Duodenal mucosa (tissue), 2 donors: ENCODE data around the gene PITRM1.
A peak's percentile ranks its signal among the peaks of the same experiment; 100 is the strongest.
"Not testable (repeated sequence)": the region's sequence is repeated elsewhere in the genome, so short reads cannot be mapped to it uniquely, and the experiment has no call there.

Experiments used
- H3K27ac ChIP-seq: one replicate; pipeline ENCODE4 v1.7.0; 2013; ENCODE audit warnings: low read depth, low read length
- H3K27me3 ChIP-seq, 2 donors: one replicate each; pipeline ENCODE4 v1.7.0; 2013; ENCODE audit warnings: low read length in 2 of 2, control low read depth in 1 of 2; ENCODE audit not compliant: insufficient read depth in 2 of 2, control insufficient read depth in 1 of 2
- H3K36me3 ChIP-seq, 2 donors: one replicate each; pipeline ENCODE4 v1.7.0; 2013; ENCODE audit warnings: low read length in 2 of 2, control low read depth in 1 of 2; ENCODE audit not compliant: insufficient read depth in 2 of 2, control insufficient read depth in 1 of 2
- H3K4me1 ChIP-seq, 2 donors: one replicate each; pipeline ENCODE4 v1.7.0; 2013; ENCODE audit warnings: low read length in 2 of 2, control low read depth in 1 of 2; ENCODE audit not compliant: insufficient read depth in 2 of 2, control insufficient read depth in 1 of 2
- H3K4me3 ChIP-seq, 2 donors: one replicate each; pipeline ENCODE4 v1.7.0; 2013; ENCODE audit warnings: low read length in 2 of 2, low read depth in 1 of 2
- H3K9ac ChIP-seq, 2 donors: one replicate each; pipeline ENCODE4 v1.7.0; 2013; ENCODE audit warnings: low read length in 2 of 2, low read depth in 1 of 2
- H3K9me3 ChIP-seq, 2 donors: one replicate each; pipeline ENCODE4 v1.7.0; 2013; ENCODE audit warnings: low read length in 2 of 2, control low read depth in 1 of 2; ENCODE audit not compliant: control insufficient read depth in 1 of 2

The PITRM1 gene, protein sequence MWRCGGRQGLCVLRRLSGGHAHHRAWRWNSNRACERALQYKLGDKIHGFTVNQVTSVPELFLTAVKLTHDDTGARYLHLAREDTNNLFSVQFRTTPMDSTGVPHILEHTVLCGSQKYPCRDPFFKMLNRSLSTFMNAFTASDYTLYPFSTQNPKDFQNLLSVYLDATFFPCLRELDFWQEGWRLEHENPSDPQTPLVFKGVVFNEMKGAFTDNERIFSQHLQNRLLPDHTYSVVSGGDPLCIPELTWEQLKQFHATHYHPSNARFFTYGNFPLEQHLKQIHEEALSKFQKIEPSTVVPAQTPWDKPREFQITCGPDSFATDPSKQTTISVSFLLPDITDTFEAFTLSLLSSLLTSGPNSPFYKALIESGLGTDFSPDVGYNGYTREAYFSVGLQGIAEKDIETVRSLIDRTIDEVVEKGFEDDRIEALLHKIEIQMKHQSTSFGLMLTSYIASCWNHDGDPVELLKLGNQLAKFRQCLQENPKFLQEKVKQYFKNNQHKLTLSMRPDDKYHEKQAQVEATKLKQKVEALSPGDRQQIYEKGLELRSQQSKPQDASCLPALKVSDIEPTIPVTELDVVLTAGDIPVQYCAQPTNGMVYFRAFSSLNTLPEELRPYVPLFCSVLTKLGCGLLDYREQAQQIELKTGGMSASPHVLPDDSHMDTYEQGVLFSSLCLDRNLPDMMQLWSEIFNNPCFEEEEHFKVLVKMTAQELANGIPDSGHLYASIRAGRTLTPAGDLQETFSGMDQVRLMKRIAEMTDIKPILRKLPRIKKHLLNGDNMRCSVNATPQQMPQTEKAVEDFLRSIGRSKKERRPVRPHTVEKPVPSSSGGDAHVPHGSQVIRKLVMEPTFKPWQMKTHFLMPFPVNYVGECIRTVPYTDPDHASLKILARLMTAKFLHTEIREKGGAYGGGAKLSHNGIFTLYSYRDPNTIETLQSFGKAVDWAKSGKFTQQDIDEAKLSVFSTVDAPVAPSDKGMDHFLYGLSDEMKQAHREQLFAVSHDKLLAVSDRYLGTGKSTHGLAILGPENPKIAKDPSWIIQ

DNA sequence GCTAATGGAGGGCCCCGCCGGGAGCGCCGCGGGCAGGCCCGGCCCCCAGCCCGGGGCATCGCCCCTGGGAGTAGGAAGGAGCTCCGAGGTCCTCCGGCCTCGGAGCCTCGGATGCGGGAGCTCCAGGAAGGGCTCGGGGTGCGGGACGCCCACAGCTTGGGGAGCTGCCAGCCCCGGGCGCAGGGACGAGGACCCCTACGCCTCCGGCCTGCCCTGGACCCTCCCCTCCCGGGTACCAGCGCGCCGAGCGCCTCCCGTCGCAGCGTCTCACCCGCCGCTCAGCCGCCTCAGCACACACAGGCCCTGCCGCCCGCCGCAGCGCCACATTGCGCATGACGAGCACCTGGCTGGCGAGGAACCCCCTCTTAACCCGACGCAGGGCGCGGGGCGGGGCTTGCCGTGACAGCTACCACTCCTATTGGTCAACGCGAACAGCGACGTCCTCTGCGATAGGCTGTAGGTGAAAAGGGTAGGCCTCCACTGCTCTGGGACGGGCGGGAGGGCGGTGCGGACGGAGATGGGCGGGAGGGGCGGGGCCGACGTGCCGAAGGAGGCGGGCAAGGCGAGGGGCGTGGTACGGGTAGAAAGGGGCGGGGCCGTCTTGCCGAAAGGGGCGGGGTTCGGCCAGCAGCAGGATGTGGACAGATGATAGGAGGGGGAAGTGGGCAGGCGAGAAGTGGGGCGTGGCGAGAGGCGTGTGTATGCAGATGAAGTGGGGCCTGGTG lies at the start of gene PITRM1:
TSS of gene PITRM1 (minus strand) at position 337 of the 725 bp plus-strand sequence. CDS start at position 327, 10 bp downstream.
- Histone ChIP-seq H3K36me3 (peaks cover 12 to 23% of the 10 kb centered on the region in 2 donors), H3K9me3 (no peaks in the 10 kb centered on the region), H3K9ac (peak within 1 kb of the TSS; percentile 84 to 92), H3K27ac (peak within 1 kb of the TSS; percentile 87), H3K27me3 (no peaks in the 10 kb centered on the region), H3K4me1 (peaks cover 4 to 7% of the 10 kb centered on the region in 2 donors), H3K4me3 (peak within 1 kb of the TSS; percentile 85 to 89)

GRCh38 chr10:3222068-3222467 lies 49.5 kb upstream of the PITRM1 start:
- Histone ChIP-seq H3K4me1 (no peaks in the 10 kb centered on the region), H3K36me3 (no peaks in the 10 kb centered on the region), H3K4me3 (no peak overlapping the region), H3K9me3 (no peaks in the 10 kb centered on the region), H3K27ac (no peak overlapping the region), H3K9ac (no peak overlapping the region), H3K27me3 (no peaks in the 10 kb centered on the region)

DNA sequence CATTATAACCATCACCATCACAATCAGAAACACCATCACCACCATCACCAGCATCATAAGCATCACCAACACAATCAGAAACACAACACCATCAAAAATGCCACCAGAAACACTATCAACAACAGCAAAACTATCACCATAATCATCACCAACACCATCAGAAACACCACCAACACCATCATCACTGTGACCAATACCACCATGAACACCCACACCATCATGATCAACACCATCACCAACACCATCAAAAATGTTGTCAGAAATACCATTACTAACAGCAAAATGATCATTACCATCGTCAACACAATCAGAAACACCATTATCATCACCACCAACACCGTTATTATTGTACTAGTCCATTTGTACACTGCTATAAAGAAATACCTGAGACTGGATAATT lies 49.0 kb upstream of the PITRM1 start:
- H3K4me1 ChIP-seq, H3K4me3 ChIP-seq, H3K36me3 ChIP-seq, H3K9me3 ChIP-seq, H3K27ac ChIP-seq, H3K9ac ChIP-seq, H3K27me3 ChIP-seq: not testable (repeated sequence)

DNA sequence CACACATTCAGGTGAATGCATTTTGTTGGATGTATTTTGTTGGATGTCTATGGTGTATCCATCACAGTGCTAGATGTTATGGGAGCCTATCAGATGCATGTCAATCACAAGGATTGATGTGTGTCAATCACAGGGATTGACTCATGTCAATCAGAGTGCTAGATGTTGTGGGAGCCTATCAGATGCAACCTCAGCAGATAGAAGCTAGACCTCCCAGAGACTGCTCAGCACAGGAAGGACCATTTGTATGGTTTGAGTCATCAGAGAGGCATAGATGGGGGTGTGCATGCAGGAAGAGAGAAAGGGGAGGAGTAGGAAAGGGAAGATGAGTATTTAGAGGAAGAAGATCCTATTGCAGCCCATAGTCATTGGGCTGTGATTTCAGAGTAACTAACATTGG lies 48.3 kb upstream of the PITRM1 start:
- Histone ChIP-seq H3K9me3 (no peaks in the 10 kb centered on the region), H3K4me1 (no peaks in the 10 kb centered on the region), H3K27me3 (no peaks in the 10 kb centered on the region), H3K36me3 (no peaks in the 10 kb centered on the region), H3K27ac (no peak overlapping the region), H3K9ac (no peak overlapping the region), H3K4me3 (no peak overlapping the region)

GRCh38 chr10:3219021-3219628 lies 46.5 kb upstream of the PITRM1 start:
- H3K9ac ChIP-seq, H3K9me3 ChIP-seq, H3K27ac ChIP-seq, H3K4me1 ChIP-seq, H3K4me3 ChIP-seq, H3K27me3 ChIP-seq, H3K36me3 ChIP-seq: not testable (repeated sequence)

DNA sequence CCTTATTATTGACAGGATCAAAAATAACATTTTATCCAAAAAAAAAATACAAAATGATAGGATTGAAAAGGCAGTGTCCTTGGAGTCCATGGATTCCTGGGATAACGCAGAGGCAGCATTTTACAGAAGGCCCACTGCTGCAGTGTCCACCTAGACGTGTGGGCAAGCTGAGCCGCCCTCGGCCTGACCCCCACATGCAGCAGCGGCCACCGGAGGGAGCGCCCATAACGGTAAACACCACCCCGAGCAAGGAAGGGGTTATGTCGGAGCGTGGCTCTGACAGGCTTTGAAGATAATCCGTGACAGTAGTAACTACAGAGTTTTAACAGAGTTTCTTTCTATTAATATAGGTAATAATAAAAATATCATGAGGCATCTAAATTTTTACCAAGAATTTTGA lies 45.3 kb upstream of the PITRM1 start:
- no peak overlapping the region for H3K9ac ChIP-seq
- H3K36me3 ChIP-seq: no peaks in the 10 kb centered on the region
- H3K27me3 ChIP-seq: no peaks in the 10 kb centered on the region
- H3K9me3 ChIP-seq: no peaks in the 10 kb centered on the region
- H3K4me1 ChIP-seq: no peaks in the 10 kb centered on the region
- no peak overlapping the region for H3K27ac ChIP-seq
- no peak overlapping the region for H3K4me3 ChIP-seq

DNA sequence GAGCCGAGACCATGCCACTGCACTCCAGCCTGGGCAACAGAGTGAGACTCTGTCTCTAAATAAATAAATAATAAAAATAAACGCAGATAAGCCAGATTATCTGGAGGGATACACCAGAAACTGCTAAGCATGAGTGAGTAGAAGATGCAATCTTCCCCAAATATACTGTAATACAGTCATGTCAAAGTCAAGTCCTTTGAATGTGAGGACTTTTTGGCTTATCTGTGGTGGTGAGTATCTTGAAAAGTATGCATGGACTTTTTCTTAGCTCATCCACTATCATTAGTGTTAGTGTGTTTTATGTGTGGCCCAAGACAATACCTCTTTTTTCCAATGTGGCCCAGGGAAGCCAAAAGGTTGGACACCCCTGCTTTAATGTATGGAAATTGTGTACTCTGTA lies 44.7 kb upstream of the PITRM1 start:
- H3K9ac ChIP-seq: no peak overlapping the region
- no peaks in the 10 kb centered on the region for H3K36me3 ChIP-seq
- H3K4me1 ChIP-seq: no peaks in the 10 kb centered on the region
- no peak overlapping the region for H3K27ac ChIP-seq
- H3K9me3 ChIP-seq: no peaks in the 10 kb centered on the region
- H3K4me3 ChIP-seq: no peak overlapping the region
- H3K27me3 ChIP-seq: no peaks in the 10 kb centered on the region

GRCh38 chr10:3215153-3215775 lies 42.7 kb upstream of the PITRM1 start:
- Histone ChIP-seq H3K9ac (no peak overlapping the region), H3K4me1 (no peaks in the 10 kb centered on the region), H3K36me3 (no peaks in the 10 kb centered on the region), H3K9me3 (no peaks in the 10 kb centered on the region), H3K27me3 (no peaks in the 10 kb centered on the region), H3K27ac (no peak overlapping the region), H3K4me3 (no peak overlapping the region)

DNA sequence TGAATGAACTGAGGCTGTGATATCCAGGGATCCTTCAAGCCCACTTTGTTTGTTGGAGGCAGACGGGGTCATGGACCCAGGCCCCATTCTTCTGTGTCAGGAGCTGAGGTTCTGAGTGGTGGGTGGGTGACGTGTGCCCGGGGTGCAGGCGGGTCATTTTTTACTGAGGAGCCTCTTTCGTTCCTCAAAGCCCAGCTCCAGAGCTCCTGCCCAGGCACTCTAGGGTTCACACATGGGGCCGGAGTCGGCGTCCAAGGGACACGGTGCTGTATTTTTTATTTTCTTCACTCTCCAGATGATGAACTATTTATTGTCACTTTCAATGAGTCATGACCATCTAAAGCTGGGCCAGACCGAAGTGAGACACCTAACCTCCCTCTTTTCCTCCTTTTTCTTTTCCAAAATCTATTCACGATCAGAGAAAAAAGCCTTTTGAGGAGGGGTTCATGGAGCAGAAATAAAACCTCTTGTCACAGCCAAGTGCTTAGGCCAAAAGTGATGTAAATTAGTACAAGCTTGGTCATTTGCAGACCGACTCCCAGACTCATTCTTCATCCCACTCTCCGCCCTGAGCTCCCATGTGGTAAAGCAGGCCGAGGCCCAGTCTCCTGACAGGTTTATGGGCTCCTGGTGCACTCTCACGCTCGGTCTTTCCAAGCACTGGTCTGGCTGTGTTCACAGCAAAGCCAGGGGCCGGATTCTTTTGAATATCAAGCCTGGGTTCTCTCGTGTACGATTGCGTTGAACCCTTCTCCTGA lies 41.4 kb upstream of the PITRM1 start:
- Histone ChIP-seq H3K9ac (no peak overlapping the region), H3K9me3 (no peaks in the 10 kb centered on the region), H3K36me3 (no peaks in the 10 kb centered on the region), H3K4me1 (no peaks in the 10 kb centered on the region), H3K4me3 (no peak overlapping the region), H3K27ac (no peak overlapping the region), H3K27me3 (no peaks in the 10 kb centered on the region)
